Umbilical cord (tissue), 2 donors: ENCODE measurements around the gene GGACT. TPM values are rescaled to one million over a fixed set of nuclear protein-coding genes. Genes with fewer than 3 reads are reported as not detected.
"Not testable (repeated sequence)": the region's sequence is repeated elsewhere in the genome, so short reads cannot be mapped to it uniquely, and the experiment has no call there.

Experiments used
- DNase-seq: peaks from one replicate; pipeline ENCODE4 v3.0.0-alpha.2; 2015; ENCODE audit warnings: low spot score
- total RNA-seq: library from RNA; depleted of rRNA; stranded (reverse); fragments of >200 nt; gene quantifications from one replicate; pipeline ENCODE4 v1.2.3, GENCODE V29; 2014; ENCODE audit warnings: low replicate concordance; ENCODE audit not compliant: insufficient read depth

Gene GGACT
- total RNA-seq, 1 donor from 2014 or later = 2.4 TPM

GRCh38 chr13:100530671-100531213 is 57.8 kb downstream of the GGACT start:
- no peak for DNase-seq

GRCh38 chr13:100529666-100530377 is 58.8 kb downstream of the GGACT start:
- DNase-seq = no peak

GRCh38 chr13:100528820-100529219 is 59.8 kb downstream of the GGACT start:
- DNase-seq = no peak

GRCh38 chr13:100528353-100528752 is 60.2 kb downstream of the GGACT start:
- DNase-seq = no peak

- no peak for DNase-seq
Measured at GRCh38 chr13:100527644-100528043, 60.9 kb downstream of the GGACT start.

GRCh38 chr13:100526318-100527000 is 62.1 kb downstream of the GGACT start:
- DNase-seq = no peak

GRCh38 chr13:100525453-100526317 is 62.9 kb downstream of the GGACT start:
- no peak for DNase-seq

GRCh38 chr13:100524688-100525087 is 63.9 kb downstream of the GGACT start:
- DNase-seq = not testable (repeated sequence)

- no peak for DNase-seq
Measured at GRCh38 chr13:100523981-100524386, 64.6 kb downstream of the GGACT start.

- DNase-seq = no peak
Measured at GRCh38 chr13:100523411-100523810, 65.2 kb downstream of the GGACT start.

- no peak for DNase-seq
Measured at GRCh38 chr13:100522618-100523309, 65.8 kb downstream of the GGACT start.

GRCh38 chr13:100521851-100522617 is 66.6 kb downstream of the GGACT start:
- no peak for DNase-seq

GRCh38 chr13:100520936-100521850 is 67.4 kb downstream of the GGACT start:
- DNase-seq = peak; percentile 26

- DNase-seq = no peak
Measured at GRCh38 chr13:100519626-100520025, 69.0 kb downstream of the GGACT start.

GRCh38 chr13:100518394-100519062 is 70.1 kb downstream of the GGACT start:
- DNase-seq = no peak

GRCh38 chr13:100517728-100518127 is 70.9 kb downstream of the GGACT start:
- no peak for DNase-seq

- no peak for DNase-seq
Measured at GRCh38 chr13:100517135-100517534, 71.5 kb downstream of the GGACT start.

- no peak for DNase-seq
Measured at GRCh38 chr13:100515410-100515800, 73.2 kb downstream of the GGACT start.
